OCI-LY1 (cell line): ENCODE measurements around the gene CKMT2.

Experiments used
- H2AFZ ChIP-seq: fragments of 200-600 bp; sonication (generic), shearing (Covaris generic); 2 replicates; pipeline ENCODE4 v1.6.0; 2014; ENCODE audit warnings: antibody characterized with exemption, mild to moderate bottlenecking, low read length
- H3F3A ChIP-seq: fragments of 200-600 bp; sonication (generic), shearing (Covaris generic); 2 replicates; pipeline ENCODE4 v1.6.0; 2014; ENCODE audit warnings: mild to moderate bottlenecking, antibody characterized with exemption, low read length, moderate library complexity; ENCODE audit not compliant: insufficient read depth
- H3K27ac ChIP-seq: fragments of 200-600 bp; sonication (generic); 2 replicates; pipeline ENCODE4 v1.5.1; 2014; ENCODE audit warnings: low read length, mixed run types, mild to moderate bottlenecking, low read depth; ENCODE audit not compliant: poor library complexity, severe bottlenecking
- H3K27me3 ChIP-seq: fragments of 200-600 bp; sonication (generic); 2 replicates; pipeline ENCODE4 v1.6.0; 2014; ENCODE audit warnings: antibody characterized with exemption, mild to moderate bottlenecking, low read length, moderate library complexity; ENCODE audit not compliant: insufficient read depth
- H3K36me3 ChIP-seq: fragments of 200-600 bp; sonication (generic); 2 replicates; pipeline ENCODE4 v1.6.1; 2014; ENCODE audit warnings: mild to moderate bottlenecking, antibody characterized with exemption, low read length, moderate library complexity, mixed read lengths; ENCODE audit not compliant: insufficient read depth
- H3K4me1 ChIP-seq: fragments of 200-600 bp; sonication (generic); 2 replicates; pipeline ENCODE4 v1.5.1; 2014; ENCODE audit warnings: mild to moderate bottlenecking, low read length, moderate library complexity; ENCODE audit not compliant: insufficient read depth, severe bottlenecking
- H3K4me2 ChIP-seq: fragments of 200-600 bp; sonication (generic), shearing (Covaris generic); 2 replicates; pipeline ENCODE4 v1.6.1; 2014; ENCODE audit warnings: low read length
- H3K4me3 ChIP-seq: fragments of 200-600 bp; sonication (generic); 2 replicates; pipeline ENCODE4 v1.5.1; 2014; ENCODE audit warnings: low read length, low read depth, mild to moderate bottlenecking, mixed read lengths; ENCODE audit not compliant: poor library complexity, severe bottlenecking
- H3K79me2 ChIP-seq: fragments of 200-600 bp; shearing (Covaris generic); 2 replicates; pipeline ENCODE4 v1.6.1; 2016; ENCODE audit warnings: mixed run types, low read length, mixed read lengths; ENCODE audit not compliant: insufficient read depth
- H3K9ac ChIP-seq: fragments of 200-600 bp; sonication (generic), shearing (Covaris generic); 2 replicates; pipeline ENCODE4 v1.6.1; 2014; ENCODE audit warnings: mild to moderate bottlenecking, low read length, mixed read lengths
- H3K9me2 ChIP-seq: fragments of 200-600 bp; sonication (generic), shearing (Covaris generic); 2 replicates; pipeline ENCODE4 v1.6.1; 2014; ENCODE audit warnings: low read depth, mild to moderate bottlenecking, low read length, mixed read lengths
- H3K9me3 ChIP-seq: fragments of 200-600 bp; shearing (Covaris generic); 2 replicates; pipeline ENCODE4 v1.6.1; 2014; ENCODE audit warnings: low read length, mixed read lengths
- H4K20me1 ChIP-seq: fragments of 200-600 bp; sonication (generic), shearing (Covaris generic); 2 replicates; pipeline ENCODE4 v1.6.0; 2016; ENCODE audit warnings: mild to moderate bottlenecking, low read length; ENCODE audit not compliant: insufficient read depth
- CTCF ChIP-seq: fragments of 200-600 bp; sonication (generic), shearing (Covaris generic); IDR thresholded peaks from 2 replicates; pipeline ENCODE4 v1.5.1; 2017; ENCODE audit warnings: mild to moderate bottlenecking, antibody characterized with exemption, low read length, moderate library complexity, mixed read lengths
- EZH2 ChIP-seq: fragments of 200-600 bp; sonication (generic), shearing (Covaris generic); IDR thresholded peaks from 2 replicates; pipeline ENCODE4 v1.8.0; 2017; ENCODE audit warnings: borderline replicate concordance, mixed run types, mild to moderate bottlenecking, antibody characterized with exemption, low read length, moderate library complexity, mixed read lengths

Gene CKMT2

GRCh38 chr5:81238460-81238859, 5.3 kb downstream of the CKMT2 start:
- Histone ChIP-seq H3K36me3 (no peaks in the 10 kb centered on the region), H3K4me3 (no peak overlapping the region), H3F3A (no peaks in the 10 kb centered on the region), H3K9me2 (no peaks in the 10 kb centered on the region), H3K27ac (no peak overlapping the region), H3K4me2 (no peak overlapping the region), H3K27me3 (no peaks in the 10 kb centered on the region), H3K9me3 (no peaks in the 10 kb centered on the region), H3K9ac (no peak overlapping the region), H3K4me1 (no peaks in the 10 kb centered on the region), H3K79me2 (no peaks in the 10 kb centered on the region), H2AFZ (no peak overlapping the region), H4K20me1 (no peaks in the 10 kb centered on the region)
- TF ChIP-seq CTCF (no peak), EZH2 (no peak)

GRCh38 chr5:81239613-81240012, 6.5 kb downstream of the CKMT2 start:
- H3K27ac ChIP-seq: no peak overlapping the region
- no peaks in the 10 kb centered on the region for H3K36me3 ChIP-seq
- no peak overlapping the region for H2AFZ ChIP-seq
- no peaks in the 10 kb centered on the region for H4K20me1 ChIP-seq
- H3K9ac ChIP-seq: no peak overlapping the region
- H3K27me3 ChIP-seq: no peaks in the 10 kb centered on the region
- no peaks in the 10 kb centered on the region for H3F3A ChIP-seq
- no peaks in the 10 kb centered on the region for H3K79me2 ChIP-seq
- H3K4me1 ChIP-seq: no peaks in the 10 kb centered on the region
- no peaks in the 10 kb centered on the region for H3K9me2 ChIP-seq
- TF ChIP-seq EZH2 (no peak), CTCF (no peak)
- no peaks in the 10 kb centered on the region for H3K9me3 ChIP-seq
- H3K4me2 ChIP-seq: no peak overlapping the region
- H3K4me3 ChIP-seq: no peak overlapping the region

- Histone ChIP-seq H2AFZ (no peak overlapping the region), H3K4me3 (no peak overlapping the region), H3K27ac (no peak overlapping the region), H3K79me2 (no peaks in the 10 kb centered on the region), H3K4me1 (no peaks in the 10 kb centered on the region), H3K9me2 (no peaks in the 10 kb centered on the region), H3K36me3 (no peaks in the 10 kb centered on the region), H3F3A (no peaks in the 10 kb centered on the region), H3K9me3 (no peaks in the 10 kb centered on the region), H3K4me2 (no peak overlapping the region), H4K20me1 (no peaks in the 10 kb centered on the region), H3K27me3 (no peaks in the 10 kb centered on the region), H3K9ac (no peak overlapping the region)
- TF ChIP-seq EZH2 (no peak), CTCF (no peak)
Measured at GRCh38 chr5:81241001-81241400, 7.9 kb downstream of the CKMT2 start.
